OCI-LY3 (cell line): Measurements from ENCODE around the gene PYGB.

Source experiments
- H2AFZ ChIP-seq: fragments of 200-600, 300-600 bp; shearing (Covaris generic); 2 replicates; pipeline ENCODE4 v1.6.0; 2014; ENCODE audit warnings: antibody characterized with exemption, low read depth, low read length
- H3K27ac ChIP-seq: fragments of 200-600, 300-600 bp; sonication (generic); 2 replicates; pipeline ENCODE4 v1.5.1; 2014; ENCODE audit warnings: mild to moderate bottlenecking, low read length, moderate library complexity, mixed read lengths
- H3K27me3 ChIP-seq: fragments of 200-600, 300-600 bp; sonication (generic); 2 replicates; pipeline ENCODE4 v1.6.1; 2014; ENCODE audit warnings: low read depth, low read length, mixed read lengths
- H3K36me3 ChIP-seq: fragments of 200-600, 300-600 bp; sonication (generic); replicated peaks from 2 replicates; pipeline ENCODE3; 2014; ENCODE audit warnings: low read depth, low read length, mixed read lengths
- H3K4me1 ChIP-seq: fragments of 300-600, 200-600 bp; sonication (generic); 2 replicates; pipeline ENCODE4 v1.6.1; 2014; ENCODE audit warnings: low read length, mixed read lengths
- H3K4me2 ChIP-seq: fragments of 200-600, 300-600 bp; sonication (generic); 2 replicates; pipeline ENCODE4 v1.6.1; 2014; ENCODE audit warnings: low read length, mixed read lengths
- H3K4me3 ChIP-seq: fragments of 300-600, 200-600 bp; sonication (generic); 2 replicates; pipeline ENCODE4 v1.5.1; 2014; ENCODE audit warnings: antibody characterized with exemption, mild to moderate bottlenecking, low read length, moderate library complexity
- H3K79me2 ChIP-seq: fragments of 300-600, 200-600 bp; shearing (Covaris generic); 2 replicates; pipeline ENCODE4 v1.6.1; 2014; ENCODE audit warnings: mild to moderate bottlenecking, low read length, mixed read lengths
- H3K9ac ChIP-seq: fragments of 300-600, 200-600 bp; shearing (Covaris generic); 2 replicates; pipeline ENCODE4 v1.6.0; 2014; ENCODE audit warnings: mild to moderate bottlenecking, low read length, moderate library complexity
- H3K9me3 ChIP-seq: fragments of 200-600, 300-600 bp; shearing (Covaris generic); 2 replicates; pipeline ENCODE4 v1.6.1; 2014; ENCODE audit warnings: low read length, mixed read lengths; ENCODE audit not compliant: insufficient read depth
- H4K20me1 ChIP-seq: fragments of 200-600, 300-600 bp; sonication (generic); 2 replicates; pipeline ENCODE4 v1.6.1; 2016; ENCODE audit warnings: low read length, mixed read lengths; ENCODE audit not compliant: insufficient read depth
- EZH2phosphoT487 ChIP-seq: fragments of 200-600 bp; shearing (Covaris generic); IDR thresholded peaks from 2 replicates; pipeline ENCODE4 v1.6.1; 2018; ENCODE audit warnings: antibody characterized with exemption, mixed run types, low read depth
- TF ChIP-seq, protein P1 (sequence below): fragments of 200-600, 300-600 bp; sonication (generic); IDR thresholded peaks from 2 replicates; pipeline ENCODE4 v1.5.1; 2014; ENCODE audit warnings: antibody characterized with exemption, low read length, low read depth

Gene PYGB

DNA sequence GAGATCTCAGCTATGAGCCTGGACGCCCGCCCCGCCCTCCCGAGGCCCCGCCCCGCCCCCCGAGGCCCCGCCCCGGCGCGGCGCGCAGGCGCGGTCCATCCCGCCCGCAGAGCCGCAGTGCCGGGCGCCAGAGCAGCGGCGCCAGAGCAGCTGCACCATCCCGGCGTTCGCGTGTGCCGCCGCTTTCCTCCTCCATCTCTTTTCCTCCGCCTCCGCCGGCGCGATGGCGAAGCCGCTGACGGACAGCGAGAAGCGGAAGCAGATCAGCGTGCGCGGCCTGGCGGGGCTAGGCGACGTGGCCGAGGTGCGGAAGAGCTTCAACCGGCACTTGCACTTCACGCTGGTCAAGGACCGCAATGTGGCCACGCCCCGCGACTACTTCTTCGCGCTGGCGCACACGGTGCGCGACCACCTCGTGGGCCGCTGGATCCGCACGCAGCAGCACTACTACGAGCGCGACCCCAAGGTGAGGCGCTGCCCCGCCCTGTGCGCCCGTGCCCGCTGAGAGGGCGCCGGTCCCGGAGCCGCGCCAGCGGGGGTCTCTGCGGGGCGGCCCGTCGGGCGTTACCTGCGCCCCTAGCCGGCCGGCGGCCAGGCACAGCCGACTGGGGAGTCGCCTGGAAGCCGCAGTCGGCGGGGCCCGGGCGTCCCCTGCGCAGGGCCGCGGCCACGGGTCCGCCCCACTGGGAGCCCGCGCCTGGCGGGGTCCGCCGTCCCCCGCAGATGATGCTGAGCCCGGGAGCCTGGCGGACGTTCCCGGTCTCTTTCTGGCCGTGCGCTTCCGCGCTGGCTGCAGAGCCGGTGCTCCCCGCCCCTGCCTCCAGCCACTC is at the start of gene PYGB:
Gene PYGB, plus strand, starts transcription at position 130 of the 830 bp plus-strand sequence. Its CDS starts 94 bp downstream, at position 224.
- Histone ChIP-seq H3K79me2 (peaks cover 45% of the 10 kb centered on the region), H3K4me1 (peaks cover 24% of the 10 kb centered on the region), H3K27me3 (peaks cover 23% of the 10 kb centered on the region), H3K9me3 (no peaks in the 10 kb centered on the region), H4K20me1 (0 out of 2 replicates have a peak, but pooled peaks cover 5% of the 10 kb centered on the region), H3K4me2 (peak within 1 kb of the TSS; percentile 99), H3K9ac (peak within 1 kb of the TSS; percentile 62), H3K27ac (peak within 1 kb of the TSS; percentile 48), H3K4me3 (peak within 1 kb of the TSS; percentile 89), H3K36me3 (peaks cover 2% of the 10 kb centered on the region), H2AFZ (peak within 1 kb of the TSS; percentile 74)
- TF ChIP-seq, protein P1, sequence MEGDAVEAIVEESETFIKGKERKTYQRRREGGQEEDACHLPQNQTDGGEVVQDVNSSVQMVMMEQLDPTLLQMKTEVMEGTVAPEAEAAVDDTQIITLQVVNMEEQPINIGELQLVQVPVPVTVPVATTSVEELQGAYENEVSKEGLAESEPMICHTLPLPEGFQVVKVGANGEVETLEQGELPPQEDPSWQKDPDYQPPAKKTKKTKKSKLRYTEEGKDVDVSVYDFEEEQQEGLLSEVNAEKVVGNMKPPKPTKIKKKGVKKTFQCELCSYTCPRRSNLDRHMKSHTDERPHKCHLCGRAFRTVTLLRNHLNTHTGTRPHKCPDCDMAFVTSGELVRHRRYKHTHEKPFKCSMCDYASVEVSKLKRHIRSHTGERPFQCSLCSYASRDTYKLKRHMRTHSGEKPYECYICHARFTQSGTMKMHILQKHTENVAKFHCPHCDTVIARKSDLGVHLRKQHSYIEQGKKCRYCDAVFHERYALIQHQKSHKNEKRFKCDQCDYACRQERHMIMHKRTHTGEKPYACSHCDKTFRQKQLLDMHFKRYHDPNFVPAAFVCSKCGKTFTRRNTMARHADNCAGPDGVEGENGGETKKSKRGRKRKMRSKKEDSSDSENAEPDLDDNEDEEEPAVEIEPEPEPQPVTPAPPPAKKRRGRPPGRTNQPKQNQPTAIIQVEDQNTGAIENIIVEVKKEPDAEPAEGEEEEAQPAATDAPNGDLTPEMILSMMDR = no peak
- TF ChIP-seq EZH2phosphoT487 = no peak

DNA sequence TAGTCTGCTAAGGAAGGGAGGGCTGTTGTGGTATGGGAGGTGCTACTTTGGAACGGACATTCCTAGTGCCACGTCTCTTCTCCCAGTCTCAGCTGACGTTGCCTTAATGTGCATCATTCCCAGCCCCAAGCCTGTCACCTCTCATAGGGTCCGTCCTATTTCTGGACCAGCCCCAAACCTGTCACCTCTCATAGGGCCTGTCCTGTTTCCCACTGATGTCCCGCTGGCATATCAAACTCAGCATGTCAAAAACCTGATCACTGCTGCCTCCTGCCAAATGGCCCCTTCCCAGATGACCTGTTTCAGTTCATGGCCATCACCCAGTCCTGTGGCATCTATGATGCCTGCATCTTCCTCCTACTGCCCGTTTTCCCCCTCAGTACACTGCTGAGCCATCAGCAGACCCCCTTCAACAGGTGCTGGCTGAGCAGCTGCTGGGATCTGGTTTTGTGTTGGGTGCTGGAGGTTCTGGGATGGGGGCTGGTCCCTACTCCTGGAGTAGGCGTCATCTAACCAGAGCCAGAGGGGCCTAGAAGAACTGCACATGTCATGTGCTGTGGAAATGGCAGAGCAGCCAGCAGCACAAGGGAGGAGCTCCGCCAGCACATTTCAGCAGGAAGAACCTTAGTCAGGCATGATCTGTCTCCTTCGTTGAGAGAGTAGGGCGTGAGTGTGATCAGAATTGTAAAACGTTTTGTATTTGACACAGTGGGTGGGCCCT is 49.1 kb upstream of the PYGB start:
- no peak overlapping the region for H3K4me3 ChIP-seq
- peaks cover 25% of the 10 kb centered on the region for H3K4me1 ChIP-seq
- no peaks in the 10 kb centered on the region for H3K27me3 ChIP-seq
- no peak overlapping the region for H2AFZ ChIP-seq
- H3K27ac ChIP-seq = no peak overlapping the region
- peaks cover 45% of the 10 kb centered on the region for H3K79me2 ChIP-seq
- no peaks in the 10 kb centered on the region for H3K9me3 ChIP-seq
- no peak overlapping the region for H3K4me2 ChIP-seq
- H4K20me1 ChIP-seq = peaks cover 14% of the 10 kb centered on the region; the same call in 1 of the 2 replicates
- H3K36me3 ChIP-seq = peaks cover 10% of the 10 kb centered on the region
- TF ChIP-seq, protein P1 = no peak
- no peak overlapping the region for H3K9ac ChIP-seq

DNA sequence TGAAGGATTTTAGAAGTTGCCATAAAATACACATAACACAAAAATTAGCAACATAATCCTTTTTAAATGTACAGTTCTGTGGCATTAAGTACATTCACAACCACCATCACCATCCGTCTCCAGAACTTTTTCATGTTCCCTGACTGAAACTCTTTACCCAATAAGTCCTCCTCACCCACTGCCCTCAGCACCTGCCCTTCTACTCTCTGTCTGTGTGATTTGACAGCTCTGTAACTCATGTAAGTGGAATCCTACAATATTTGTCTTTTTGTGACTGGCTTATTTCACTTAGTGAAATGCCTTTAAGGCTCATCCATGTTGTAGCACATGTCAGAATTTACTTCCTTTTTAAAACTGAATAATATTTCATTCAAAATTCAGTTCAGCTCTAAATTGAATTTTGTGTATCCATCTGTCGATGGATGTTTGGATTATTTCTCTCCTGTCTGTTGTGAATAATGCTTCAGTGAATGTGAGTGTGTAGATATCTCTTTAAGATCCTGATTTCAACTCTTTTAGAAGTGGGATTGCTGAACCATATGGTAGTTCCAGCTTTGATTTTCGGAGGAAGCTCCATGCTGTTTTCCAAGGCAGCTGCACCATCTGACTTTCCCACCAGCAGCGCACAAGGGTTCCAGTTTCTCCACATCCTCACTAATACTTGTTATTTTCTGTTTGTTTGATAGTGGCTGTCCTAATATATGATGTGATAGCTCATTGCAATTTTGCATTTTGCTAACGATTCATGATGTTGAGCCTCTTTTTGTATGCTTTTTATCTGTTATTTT is 48.2 kb upstream of the PYGB start:
- Histone ChIP-seq H3K9me3 (no peaks in the 10 kb centered on the region), H3K36me3 (peaks cover 10% of the 10 kb centered on the region), H3K27me3 (no peaks in the 10 kb centered on the region), H4K20me1 (peaks cover 20% of the 10 kb centered on the region), H3K4me3 (no peak overlapping the region), H3K27ac (no peak overlapping the region), H3K79me2 (peaks cover 51% of the 10 kb centered on the region), H3K4me2 (no peak overlapping the region), H2AFZ (no peak overlapping the region), H3K9ac (no peak overlapping the region), H3K4me1 (peaks cover 33% of the 10 kb centered on the region)
- TF ChIP-seq, protein P1 = no peak
- TF ChIP-seq EZH2phosphoT487 = no peak
